Neuronal stem cell (in vitro differentiated cells): ENCODE data around the gene CKS1B.

Experiments
- DNase-seq: peaks from one replicate; pipeline ENCODE4 v3.0.0-alpha.2; 2013; ENCODE audit warnings: low spot score
- H2AFZ ChIP-seq: one replicate; pipeline ENCODE4 v1.6.1; 2013; ENCODE audit warnings: mild to moderate bottlenecking, low read length, inconsistent platforms
- H2AK5ac ChIP-seq: 2 replicates; pipeline ENCODE4 v1.6.1; 2013; ENCODE audit warnings: low read depth, mild to moderate bottlenecking, inconsistent platforms, low read length, moderate library complexity, mixed read lengths
- H2BK120ac ChIP-seq: 2 replicates; pipeline ENCODE4 v1.6.1; 2013; ENCODE audit warnings: low read depth, mild to moderate bottlenecking, inconsistent platforms, low read length, moderate library complexity, mixed read lengths
- H2BK12ac ChIP-seq: one replicate; pipeline ENCODE4 v1.6.1; 2013; ENCODE audit warnings: low read length, inconsistent platforms
- H2BK15ac ChIP-seq: 2 replicates; pipeline ENCODE4 v1.6.1; 2013; ENCODE audit warnings: mild to moderate bottlenecking, low read length, inconsistent platforms, mixed read lengths
- H2BK5ac ChIP-seq: one replicate; pipeline ENCODE4 v1.6.1; 2013; ENCODE audit warnings: inconsistent platforms, mild to moderate bottlenecking, low read length, moderate library complexity
- H3K14ac ChIP-seq: one replicate; pipeline ENCODE4 v1.6.1; 2013; ENCODE audit warnings: low read length, inconsistent platforms
- H3K18ac ChIP-seq: 2 replicates; pipeline ENCODE4 v1.6.1; 2013; ENCODE audit warnings: low read length, inconsistent platforms
- H3K23ac ChIP-seq: 2 replicates; pipeline ENCODE4 v1.6.1; 2013; ENCODE audit warnings: low read depth, mild to moderate bottlenecking, mixed read lengths, low read length, inconsistent platforms; ENCODE audit not compliant: poor library complexity
- H3K27ac ChIP-seq: replicated peaks from 3 replicates; pipeline ENCODE4 v1.5.1; 2013; ENCODE audit warnings: low read length, inconsistent platforms
- H3K27me3 ChIP-seq, 3 experiments: 2 replicates each; pipeline ENCODE4 v1.6.1; 2013; ENCODE audit warnings: low read length in 3 of 3, mild to moderate bottlenecking in 2 of 3, inconsistent platforms in 1 of 3, low read depth in 1 of 3, mixed read lengths in 1 of 3, moderate library complexity in 1 of 3; ENCODE audit not compliant: control insufficient read depth in 3 of 3, insufficient read depth in 3 of 3
- H3K36me3 ChIP-seq, 2 donors: replicated peaks in 1 of 2; 2 replicates each; pipeline ENCODE4 v1.6.1; 2013; ENCODE audit warnings: low read length in 2 of 2; ENCODE audit not compliant: control insufficient read depth in 2 of 2, insufficient read depth in 2 of 2
- H3K4ac ChIP-seq: 2 replicates; pipeline ENCODE4 v1.6.1; 2013; ENCODE audit warnings: inconsistent platforms, mild to moderate bottlenecking, low read length, moderate library complexity
- H3K4me1 ChIP-seq, 2 donors: 1 replicate in 1 of 2; 2 replicates in 1 of 2; pipeline ENCODE4 v1.6.1; 2013; ENCODE audit warnings: low read length in 2 of 2, low read depth in 1 of 2; ENCODE audit not compliant: control insufficient read depth in 2 of 2, insufficient read depth in 1 of 2
- H3K4me2 ChIP-seq: one replicate; pipeline ENCODE4 v1.6.1; 2013; ENCODE audit warnings: mild to moderate bottlenecking, low read length, inconsistent platforms; ENCODE audit not compliant: insufficient read depth, poor library complexity, severe bottlenecking
- H3K4me3 ChIP-seq, 2 donors: 2 replicates each; pipeline ENCODE4 v1.5.1; 2013; ENCODE audit warnings: low read length in 2 of 2, mild to moderate bottlenecking in 2 of 2, inconsistent platforms in 1 of 2, moderate library complexity in 1 of 2
- H3K79me1 ChIP-seq: one replicate; pipeline ENCODE4 v1.6.1; 2013; ENCODE audit warnings: low read depth, mild to moderate bottlenecking, inconsistent platforms, low read length, moderate library complexity
- H3K9ac ChIP-seq: one replicate; pipeline ENCODE4 v1.6.1; 2013; ENCODE audit warnings: mild to moderate bottlenecking, low read depth, low read length, inconsistent platforms; ENCODE audit not compliant: poor library complexity
- H3K9me3 ChIP-seq, 2 donors: replicated peaks in 1 of 2; 2 replicates each; pipeline versions ENCODE3 to v1.6.1; 2013; ENCODE audit warnings: low read length in 2 of 2, mild to moderate bottlenecking in 2 of 2, inconsistent platforms in 1 of 2, low read depth in 1 of 2, mixed read lengths in 1 of 2, moderate library complexity in 1 of 2; ENCODE audit not compliant: control insufficient read depth in 2 of 2, insufficient read depth in 1 of 2
- H4K8ac ChIP-seq: one replicate; pipeline ENCODE4 v1.6.1; 2013; ENCODE audit warnings: low read depth, mild to moderate bottlenecking, inconsistent platforms, low read length, moderate library complexity
- H4K91ac ChIP-seq: one replicate; pipeline ENCODE4 v1.6.1; 2013; ENCODE audit warnings: low read length, low read depth, mild to moderate bottlenecking, inconsistent platforms; ENCODE audit not compliant: poor library complexity
- WGBS, 2 donors: extraction: QIAGEN DNeasy Blood & Tissue Kit; methylation state at CpG; one replicate each; pipeline ENCODE4 v1.1.7; 2013; ENCODE audit warnings: missing lambda C conversion rate in 2 of 2, mixed read lengths in 1 of 2; ENCODE audit not compliant: insufficient read length in 2 of 2, insufficient replicate concordance in 1 of 2; ENCODE audit errors: extremely low coverage in 2 of 2; 5-methylcytosine and 5-hydroxymethylcytosine counted together

CKS1B gene

DNA sequence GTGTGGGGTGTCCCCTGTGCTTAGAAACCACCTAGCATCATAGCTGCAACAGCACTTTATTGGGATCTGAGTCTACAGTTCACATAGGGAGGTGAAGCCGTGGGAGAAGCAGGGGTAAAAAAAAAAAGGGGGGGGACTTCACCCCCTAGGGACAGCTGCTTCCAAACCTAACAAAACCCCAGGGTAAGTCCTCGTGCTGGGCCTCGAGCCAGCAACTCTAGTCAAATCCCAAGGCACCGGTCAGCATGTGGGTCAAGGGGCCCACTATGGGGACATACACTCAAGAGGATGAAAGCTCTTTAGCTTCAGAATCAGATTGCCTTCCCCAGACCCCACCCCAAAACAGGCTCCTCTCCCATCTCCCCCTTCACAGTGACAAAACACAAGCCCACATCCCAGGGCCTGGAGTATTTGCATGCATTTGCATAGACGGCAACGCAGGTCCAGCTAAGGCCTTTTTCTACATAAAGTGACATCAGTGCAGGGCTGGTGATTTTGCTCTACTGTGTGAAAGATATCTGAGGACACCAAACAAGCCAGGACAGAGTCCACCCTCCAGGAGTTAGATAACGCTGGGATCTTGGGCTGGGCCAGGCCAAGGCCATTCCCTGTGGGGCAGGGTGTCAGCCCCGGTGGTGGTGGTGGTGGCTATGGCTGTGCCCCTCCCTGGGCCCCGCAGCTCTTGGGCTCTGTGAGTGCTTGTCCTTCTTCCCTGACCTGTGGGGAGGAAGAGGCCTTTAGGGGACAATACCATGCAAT is 29.9 kb upstream of the CKS1B start:
- peaks cover 6% of the 10 kb centered on the region for H3K79me1 ChIP-seq
- no peak overlapping the region for H2AFZ ChIP-seq
- H2BK15ac ChIP-seq: no peak overlapping the region
- no peak overlapping the region for H2AK5ac ChIP-seq
- no peak overlapping the region for H3K23ac ChIP-seq
- H3K18ac ChIP-seq: no peak overlapping the region
- H3K4ac ChIP-seq: no peak overlapping the region
- H3K27ac ChIP-seq: no peak overlapping the region
- H4K91ac ChIP-seq: no peak overlapping the region
- H2BK12ac ChIP-seq: no peak overlapping the region
- H3K27me3 ChIP-seq: no peaks in the 10 kb centered on the region
- H3K36me3 ChIP-seq: peaks cover 35 to 38% of the 10 kb centered on the region in 2 donors
- no peak overlapping the region for H3K4me3 ChIP-seq
- H3K14ac ChIP-seq: no peak overlapping the region
- no peak for DNase-seq
- H3K9ac ChIP-seq: no peak overlapping the region
- no CpG with 5 or more reads among the region's 9 CpGs for WGBS, 2 donors
- no peaks in the 10 kb centered on the region for H3K9me3 ChIP-seq
- peaks cover 20 to 42% of the 10 kb centered on the region in 2 donors for H3K4me1 ChIP-seq
- no peak overlapping the region for H4K8ac ChIP-seq
- no peak overlapping the region for H2BK120ac ChIP-seq
- H2BK5ac ChIP-seq: no peak overlapping the region
- H3K4me2 ChIP-seq: no peak overlapping the region

DNA sequence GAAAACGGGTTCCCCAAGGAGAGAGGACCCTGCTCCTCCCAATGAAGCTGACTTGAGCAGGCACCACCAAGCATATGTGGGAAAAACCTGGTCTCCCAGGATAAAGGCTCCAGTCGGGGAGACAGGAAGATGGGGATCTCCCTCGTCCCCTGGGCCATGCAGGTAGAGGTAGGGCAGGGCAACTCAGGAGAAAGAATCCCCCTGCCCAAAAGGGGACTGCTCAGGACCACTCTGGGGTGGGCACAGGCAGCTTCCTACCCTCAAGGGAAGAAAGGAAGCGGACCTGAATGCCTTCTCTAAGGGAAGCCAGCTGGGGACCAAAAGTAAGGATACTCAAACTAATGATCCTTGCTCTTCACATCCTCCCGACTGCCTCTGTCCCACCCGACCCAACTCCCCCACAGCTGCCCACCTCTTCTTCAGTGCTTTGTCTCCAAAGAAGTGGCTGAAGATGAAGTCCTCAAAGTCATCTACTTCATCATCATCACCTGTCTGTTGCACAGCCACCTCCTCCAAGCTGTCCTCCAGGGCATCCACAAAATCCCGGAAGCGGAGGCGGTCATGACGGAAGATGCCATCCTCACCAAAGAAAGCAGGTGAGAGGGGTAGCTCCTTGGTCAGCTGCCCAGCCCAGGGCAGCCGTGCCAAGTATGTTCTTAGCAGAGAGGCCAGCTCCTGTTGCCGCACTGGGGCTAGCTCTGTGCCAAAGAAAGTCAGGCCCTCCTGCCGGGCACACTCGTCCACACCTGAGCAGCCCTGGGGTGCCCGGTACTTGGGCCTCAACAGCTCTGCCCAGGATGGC is 29.1 kb upstream of the CKS1B start:
- peaks cover 14 to 37% of the 10 kb centered on the region in 2 donors for H3K4me1 ChIP-seq
- no peak overlapping the region for H2AFZ ChIP-seq
- H4K91ac ChIP-seq: no peak overlapping the region
- peaks cover 35 to 39% of the 10 kb centered on the region in 2 donors for H3K36me3 ChIP-seq
- H3K27me3 ChIP-seq: no peaks in the 10 kb centered on the region
- no peak overlapping the region for H2BK12ac ChIP-seq
- H3K4me3 ChIP-seq: no peak overlapping the region
- no peak overlapping the region for H3K14ac ChIP-seq
- no peak overlapping the region for H2BK5ac ChIP-seq
- H3K9me3 ChIP-seq: no peaks in the 10 kb centered on the region
- no CpG with 5 or more reads among the region's 15 CpGs for WGBS, 2 donors
- no peak overlapping the region for H3K9ac ChIP-seq
- no peak overlapping the region for H3K18ac ChIP-seq
- no peak overlapping the region for H3K27ac ChIP-seq
- no peak overlapping the region for H3K4me2 ChIP-seq
- H2BK15ac ChIP-seq: no peak overlapping the region
- no peak overlapping the region for H2BK120ac ChIP-seq
- H2AK5ac ChIP-seq: no peak overlapping the region
- no peak overlapping the region for H3K23ac ChIP-seq
- H4K8ac ChIP-seq: no peak overlapping the region
- no peak for DNase-seq
- peaks cover 6% of the 10 kb centered on the region for H3K79me1 ChIP-seq
- no peak overlapping the region for H3K4ac ChIP-seq

DNA sequence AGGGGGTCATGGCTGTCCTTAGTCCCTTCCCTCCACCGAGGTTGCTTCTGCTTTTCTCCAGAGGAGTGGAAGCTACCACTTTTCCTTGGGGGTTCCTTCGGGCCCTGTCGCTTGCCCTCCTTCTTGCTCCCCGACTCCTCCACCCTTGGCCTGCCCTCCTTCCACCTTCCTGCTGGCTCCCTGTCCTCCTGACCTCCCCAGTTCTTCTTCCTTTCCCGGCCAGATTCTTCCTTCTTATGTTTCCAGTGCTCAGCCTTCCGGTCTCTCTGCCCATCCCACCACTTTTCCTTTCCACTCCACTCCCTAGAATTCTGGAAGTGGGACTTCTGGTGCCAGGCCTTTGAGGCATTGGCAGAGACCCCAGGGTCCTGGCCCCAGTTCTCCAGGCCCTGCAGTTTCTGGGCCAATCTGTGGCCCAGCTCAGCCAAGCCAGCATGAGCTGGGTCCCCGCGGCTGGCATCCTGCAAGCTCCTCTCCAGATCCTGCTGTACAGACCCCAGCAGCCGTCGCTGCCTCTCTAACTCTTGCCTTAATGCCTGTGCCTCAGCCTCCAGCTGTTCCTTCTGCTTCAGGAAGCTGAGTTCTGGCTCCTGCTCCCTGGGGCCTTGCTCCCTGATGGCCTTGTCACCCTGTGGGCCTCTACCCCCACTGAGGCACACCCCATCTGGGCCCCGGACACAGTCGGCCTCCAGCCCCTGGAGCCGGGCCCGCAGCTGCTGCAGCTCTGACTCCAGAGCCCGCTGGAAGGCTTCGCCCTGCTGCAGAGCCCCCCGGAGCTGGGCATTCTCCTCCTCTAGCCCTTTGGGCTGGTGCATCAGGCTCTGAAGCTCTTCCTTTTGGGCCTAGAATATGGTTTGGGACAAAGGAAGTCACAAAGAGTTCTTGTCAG is 28.3 kb upstream of the CKS1B start:
- Histone ChIP-seq H3K36me3 (peaks cover 44 to 48% of the 10 kb centered on the region in 2 donors), H4K8ac (no peak overlapping the region), H2BK5ac (no peak overlapping the region), H2AFZ (no peak overlapping the region), H2BK12ac (no peak overlapping the region), H3K4me3 (no peak overlapping the region), H3K4ac (no peak overlapping the region), H3K14ac (no peak overlapping the region), H2BK120ac (no peak overlapping the region), H3K27ac (no peak overlapping the region), H3K18ac (no peak overlapping the region), H3K9ac (no peak overlapping the region), H3K27me3 (no peaks in the 10 kb centered on the region), H3K79me1 (peaks cover 6% of the 10 kb centered on the region), H3K4me1 (peaks cover 6 to 29% of the 10 kb centered on the region in 2 donors), H3K9me3 (no peaks in the 10 kb centered on the region), H2AK5ac (no peak overlapping the region), H4K91ac (no peak overlapping the region), H3K4me2 (no peak overlapping the region), H3K23ac (no peak overlapping the region), H2BK15ac (no peak overlapping the region)
- whole genome bisulfite sequencing, 2 donors: no CpG with 5 or more reads among the region's 17 CpGs
- DNase-seq: no peak
